Cerebellar nuclear complex (tissue), 1 donor: ENCODE data around the gene MSL2.
"Not testable (repeated sequence)": the region's sequence is repeated elsewhere in the genome, so short reads cannot be mapped to it uniquely, and the experiment has no call there.

Source experiments
- DNase-seq, 2 experiments: peaks; one replicate each; lab custom pipeline; 2025; lab: John Stamatoyannopoulos, UW

MSL2 gene

DNA sequence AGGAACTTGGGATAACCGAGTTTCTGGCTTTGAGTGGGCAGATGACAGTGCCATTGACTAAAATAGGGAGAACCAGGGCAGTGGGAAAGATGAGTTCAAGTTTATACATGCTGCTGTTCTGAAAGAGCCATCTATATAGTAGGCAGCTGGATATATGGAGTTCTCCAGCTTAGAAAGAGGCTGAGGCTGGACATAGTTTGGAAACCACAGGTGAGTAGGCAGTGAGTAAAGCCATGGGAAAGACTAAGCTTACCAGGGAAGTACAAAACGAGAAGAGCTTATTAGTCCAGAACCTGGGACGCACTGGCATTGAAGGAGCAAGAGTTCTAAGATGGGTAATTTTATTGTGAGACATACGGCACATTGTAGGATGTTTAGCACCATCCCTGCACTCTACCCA, 54.2 kb downstream of the MSL2 start:
- DNase-seq = no peak

DNA sequence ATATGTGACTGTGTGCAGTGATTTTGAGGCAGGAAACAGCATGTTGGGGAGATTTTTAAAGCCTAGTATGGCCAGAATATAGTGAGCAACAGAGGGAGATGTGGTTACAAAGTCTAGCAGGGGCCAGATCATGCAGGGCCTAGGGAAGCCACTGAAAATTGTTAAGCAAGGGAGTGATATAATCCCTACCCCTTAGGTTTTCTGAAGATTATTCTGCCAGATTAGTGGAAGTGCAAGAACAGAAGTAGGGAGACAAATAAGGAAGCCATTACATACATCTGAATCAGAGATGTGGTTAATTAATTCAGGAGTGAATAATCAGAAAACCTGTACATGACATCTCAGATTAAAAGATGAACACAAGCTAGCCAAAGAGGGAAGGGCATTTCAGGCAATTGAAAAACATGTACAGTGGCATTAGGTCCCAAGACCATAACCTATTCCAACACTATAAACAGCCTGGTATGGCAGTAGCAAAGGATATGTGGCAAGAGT, 54.8 kb downstream of the MSL2 start:
- no peak for DNase-seq

DNA sequence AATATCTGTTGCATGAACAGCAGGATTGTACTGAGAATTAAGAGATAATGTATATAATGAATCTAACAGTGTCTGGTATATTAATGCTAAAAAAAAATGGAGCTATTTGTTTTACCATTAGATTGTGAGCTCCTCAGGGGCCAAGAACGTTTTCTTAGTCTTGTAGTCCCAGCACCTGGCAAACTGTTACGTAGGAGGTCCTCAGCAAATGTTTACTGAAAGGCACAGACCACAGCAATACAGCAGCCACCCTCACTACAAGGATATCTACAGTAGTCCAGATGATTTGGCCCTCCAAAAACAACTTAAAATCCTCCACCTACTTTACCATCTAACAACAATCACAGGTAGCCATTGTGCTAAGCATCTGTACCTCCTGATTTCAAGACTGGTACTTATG, 59.7 kb downstream of the MSL2 start:
- no peak for DNase-seq

DNA sequence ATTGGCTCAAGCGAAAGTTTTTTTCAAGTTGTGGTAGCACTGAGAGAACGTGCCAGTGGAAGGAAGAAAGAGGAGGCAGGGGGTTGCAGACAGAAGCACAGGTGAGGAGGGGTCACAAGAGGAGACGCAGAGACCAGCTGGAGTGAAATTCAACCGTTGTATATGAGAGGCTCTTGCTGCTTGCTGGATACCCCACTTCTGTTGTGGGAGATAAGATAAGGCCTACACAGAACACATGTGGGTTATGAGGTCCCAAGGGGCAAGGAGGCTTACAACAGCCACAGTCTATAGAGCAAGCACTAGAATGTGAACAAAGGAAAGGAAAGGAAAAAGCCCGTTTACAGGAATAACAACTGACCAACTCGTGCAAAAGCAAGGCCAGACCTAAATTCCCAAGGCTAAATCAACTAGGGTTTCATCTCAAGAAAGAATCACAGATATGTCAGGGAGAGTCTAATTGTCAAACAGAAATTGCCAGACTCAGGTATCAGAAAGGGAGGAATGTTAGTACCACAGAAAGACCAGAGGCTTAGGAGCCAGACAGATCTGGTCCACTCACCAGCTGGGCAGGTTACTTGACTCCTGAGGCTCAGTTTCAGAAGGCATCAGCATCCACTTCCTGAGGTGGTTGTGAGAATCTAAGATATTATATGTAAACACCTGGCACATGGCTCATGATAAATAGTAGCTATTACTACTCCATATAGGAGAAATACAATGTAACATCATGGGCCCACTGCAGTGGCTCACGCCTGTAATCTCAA, 60.9 kb downstream of the MSL2 start:
- no peak for DNase-seq

DNA sequence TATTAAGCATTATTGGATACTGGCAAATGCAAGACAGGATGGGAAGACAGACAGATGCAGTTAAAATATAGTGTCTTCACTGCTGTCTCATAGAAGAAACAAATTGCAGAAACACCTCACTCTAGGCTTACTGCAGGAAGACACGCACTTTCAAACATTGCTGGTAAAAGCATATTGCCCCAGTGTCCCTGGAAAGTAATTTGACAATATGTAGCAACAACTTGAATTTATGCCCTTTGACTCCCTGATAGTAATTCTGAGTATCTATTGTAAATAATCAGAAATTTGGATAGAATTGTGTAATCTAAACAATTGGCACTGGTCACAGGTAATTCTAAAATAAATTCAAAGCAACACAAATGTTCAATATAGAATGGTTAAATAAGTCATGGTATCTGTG, 62.0 kb downstream of the MSL2 start:
- no peak for DNase-seq

DNA sequence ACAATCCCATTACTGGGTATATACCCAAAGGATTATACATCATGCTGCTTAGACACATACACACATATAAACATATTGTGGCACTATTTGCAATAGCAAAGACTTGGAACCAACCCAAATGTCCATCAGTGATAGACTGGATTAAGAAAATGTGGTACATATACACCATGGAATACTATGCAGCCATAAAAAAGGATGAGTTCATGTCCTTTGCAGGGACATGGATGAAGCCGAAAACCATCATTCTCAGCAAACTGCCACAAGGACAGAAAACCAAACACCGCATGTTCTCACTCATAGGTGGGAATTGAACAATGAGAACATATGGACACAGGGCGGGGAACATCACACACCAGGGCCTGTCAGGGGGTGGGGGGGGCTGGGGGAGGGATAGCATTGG, 64.5 kb downstream of the MSL2 start:
- DNase-seq = not testable (repeated sequence)

DNA sequence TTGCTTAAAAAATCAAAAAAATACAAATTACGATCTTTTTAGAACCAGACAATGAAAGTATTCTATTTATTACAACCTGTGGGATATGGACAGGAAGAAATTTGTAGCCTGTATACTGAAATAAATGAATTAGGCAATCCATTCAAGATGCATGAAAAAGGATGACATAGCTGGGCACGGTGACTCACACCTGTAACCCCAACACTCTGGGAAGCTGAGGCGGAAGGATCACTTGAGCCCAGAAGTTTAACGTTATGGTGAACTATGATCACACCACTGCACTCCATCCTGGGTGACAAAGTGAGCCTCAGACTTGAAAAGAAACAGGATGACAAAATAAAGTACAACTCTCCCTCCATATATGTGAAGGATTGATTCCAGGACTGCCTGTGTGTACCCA, 74.1 kb downstream of the MSL2 start:
- no peak for DNase-seq

DNA sequence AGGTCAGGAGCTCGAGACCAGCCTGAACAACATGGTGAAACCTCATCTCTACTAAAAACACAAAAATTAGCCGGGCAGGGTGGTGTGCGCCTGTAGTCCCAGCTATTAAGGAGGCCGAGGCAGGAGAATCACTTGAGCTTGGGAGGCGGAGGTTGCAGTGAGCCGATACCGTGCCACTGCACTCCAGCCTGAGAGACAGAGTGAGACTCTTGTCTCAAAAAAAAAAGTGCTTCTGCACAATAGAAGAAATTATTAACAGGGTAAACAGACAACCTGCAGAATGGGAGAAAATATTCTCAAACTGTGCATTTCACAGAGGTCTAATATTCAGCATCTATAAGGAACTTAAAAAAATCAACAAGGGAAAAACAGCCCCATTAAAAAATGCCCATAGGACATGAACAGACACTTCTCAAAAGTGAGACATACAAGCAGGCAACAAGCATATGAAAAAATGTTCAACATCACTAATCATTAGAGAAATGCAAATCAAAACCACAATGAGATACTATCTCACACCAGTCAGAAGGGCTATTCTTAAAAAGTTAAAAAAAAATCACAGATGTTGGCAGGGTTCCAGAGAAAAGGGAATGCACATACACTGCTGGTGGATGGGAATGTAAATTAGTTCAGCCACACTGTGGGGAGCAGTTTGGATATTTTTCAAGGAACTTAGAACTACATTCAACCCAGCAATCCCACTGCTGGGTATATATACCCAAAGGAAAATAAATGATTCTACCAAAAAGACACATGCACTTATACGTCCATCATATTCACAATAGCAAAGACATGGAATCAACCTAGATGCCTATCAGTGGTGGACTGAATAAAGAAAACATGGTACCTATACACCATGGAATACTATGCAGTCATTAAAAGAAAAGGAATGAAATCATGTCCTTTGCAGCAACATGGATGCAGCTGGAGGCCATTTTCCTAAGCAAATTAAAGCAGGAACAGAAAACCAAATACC, 75.5 kb downstream of the MSL2 start:
- DNase-seq = no peak

DNA sequence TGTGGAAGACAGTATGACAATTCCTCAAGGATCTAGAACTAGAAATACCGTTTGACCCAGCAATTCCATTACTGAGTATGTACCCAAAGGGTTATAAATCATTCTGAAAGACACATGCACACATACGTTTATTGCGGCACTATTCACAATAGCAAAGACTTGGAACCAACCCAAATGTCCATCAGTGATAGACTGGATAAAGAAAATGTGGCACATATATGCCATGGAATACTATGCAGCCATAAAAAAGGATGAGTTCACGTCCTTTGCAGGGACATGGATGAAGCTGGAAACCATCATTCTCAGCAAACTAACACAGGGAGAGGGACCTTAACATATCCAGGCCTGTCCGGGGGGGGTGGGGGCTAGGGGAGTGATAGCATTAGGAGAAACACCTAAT, 76.4 kb downstream of the MSL2 start:
- not testable (repeated sequence) for DNase-seq

DNA sequence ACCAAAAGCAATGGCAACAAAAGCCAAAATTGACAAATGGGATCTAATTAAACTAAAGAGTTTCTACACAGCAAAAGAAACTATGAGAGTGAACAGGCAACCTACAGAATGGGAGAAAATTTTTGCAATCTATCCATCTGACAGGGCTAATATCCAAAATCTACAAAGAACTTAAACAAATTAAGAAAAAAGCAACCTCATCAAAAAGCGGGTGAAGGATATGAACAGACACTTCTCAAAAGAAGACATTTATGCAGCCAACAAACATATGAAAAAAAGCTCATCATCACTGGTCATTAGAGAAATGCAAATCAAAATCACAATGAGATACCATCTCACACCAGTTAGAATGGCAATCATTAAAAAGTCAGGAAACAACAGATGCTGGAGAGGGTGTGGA, 76.8 kb downstream of the MSL2 start:
- DNase-seq = not testable (repeated sequence)

DNA sequence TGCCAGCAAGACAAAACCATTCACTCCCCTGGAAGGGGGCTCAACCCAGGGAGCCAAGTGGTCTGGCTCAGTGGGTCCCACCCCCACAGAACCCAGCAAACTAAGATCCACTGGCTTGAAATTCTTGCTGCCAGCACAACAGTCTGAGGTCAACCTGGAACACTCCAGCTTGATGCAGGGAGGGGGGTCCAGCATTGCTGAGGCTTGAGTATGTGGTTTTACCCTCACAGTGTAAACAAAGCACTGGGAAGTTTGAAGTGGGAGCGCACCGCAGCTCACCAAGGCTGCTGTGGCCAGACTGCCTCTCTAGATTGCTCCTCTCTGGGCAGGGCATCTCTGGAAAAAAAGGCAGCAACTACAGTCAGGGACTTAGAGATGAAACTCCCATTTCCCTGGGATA, 81.7 kb downstream of the MSL2 start:
- no peak for DNase-seq

DNA sequence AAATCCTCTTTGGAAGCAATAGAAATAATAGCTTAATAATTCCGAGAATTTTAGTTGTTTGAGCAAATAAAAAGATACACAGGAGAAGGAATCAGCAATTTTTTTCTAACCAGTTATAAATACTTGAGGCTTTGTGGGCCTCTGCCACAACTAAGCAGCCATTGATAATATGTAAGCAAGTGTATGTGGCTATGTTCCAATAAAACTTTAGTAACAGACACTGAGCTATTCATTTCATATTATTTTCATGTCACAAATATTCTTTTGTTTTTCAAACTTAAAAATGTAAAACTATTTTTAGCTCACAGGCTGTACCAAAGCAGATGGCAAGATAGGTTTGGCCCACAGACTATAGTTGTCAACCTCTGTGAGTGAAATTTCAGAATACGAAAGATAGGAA, 85.7 kb downstream of the MSL2 start:
- DNase-seq = no peak

DNA sequence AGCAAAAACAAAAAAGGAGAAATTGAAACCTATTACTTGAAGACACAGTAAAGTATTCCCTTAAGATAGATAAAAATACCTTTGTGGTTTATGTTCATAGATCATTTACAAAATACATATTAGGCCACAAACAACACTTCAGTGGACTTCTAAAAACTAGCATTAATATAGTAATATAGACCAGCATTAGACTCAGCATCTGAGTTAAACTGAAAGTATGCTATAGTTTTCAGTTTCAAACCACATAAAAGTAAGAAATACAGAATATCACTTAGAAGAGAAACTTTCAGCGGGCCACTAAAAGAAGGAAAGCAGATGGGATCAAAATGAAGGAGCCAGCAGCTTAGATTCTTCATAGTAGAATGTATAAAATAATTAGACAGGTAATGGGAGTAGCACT, 86.6 kb downstream of the MSL2 start:
- no peak for DNase-seq

DNA sequence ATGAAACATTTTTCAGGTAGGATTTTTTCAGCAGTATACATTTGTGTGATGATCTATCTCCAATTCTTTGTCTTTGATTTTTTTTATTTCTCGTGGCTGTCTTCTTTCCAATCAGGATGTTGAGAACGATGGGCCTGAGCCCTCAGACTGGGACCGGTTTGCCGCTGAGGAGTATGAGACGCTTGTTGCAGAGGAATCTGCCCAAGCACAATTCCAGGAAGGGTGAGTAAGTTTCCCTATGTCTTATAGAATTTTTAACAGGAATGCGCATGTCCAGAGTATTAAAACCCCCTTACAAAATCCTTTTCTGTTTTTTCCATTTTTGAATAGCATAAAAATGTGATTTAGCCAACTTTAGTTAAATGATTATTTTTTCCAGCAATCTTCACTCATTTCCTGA, 90.0 kb downstream of the MSL2 start:
- DNase-seq = no peak

DNA sequence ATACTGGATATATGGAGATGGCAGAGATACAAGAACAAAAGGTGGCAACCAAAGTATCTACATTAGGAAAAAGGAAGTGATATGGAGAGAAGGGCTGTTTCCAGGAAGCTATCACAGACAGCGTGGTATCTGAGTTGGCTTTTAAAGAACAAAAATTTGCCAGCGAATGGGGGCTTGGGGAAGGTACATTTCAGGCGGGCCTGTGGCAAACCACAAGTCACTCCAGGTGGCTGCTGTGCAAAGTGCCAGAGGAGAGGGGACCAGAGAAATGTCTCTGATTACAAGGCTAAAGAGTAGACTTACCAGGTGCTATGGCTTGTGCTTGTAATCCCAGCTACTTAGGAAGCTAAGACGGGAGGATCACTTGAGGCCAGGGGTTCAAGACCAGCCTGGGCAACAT, 91.1 kb downstream of the MSL2 start:
- no peak for DNase-seq
